Stimulated activated CD8-positive, alpha-beta memory T cell treated with anti-CD3 and anti-CD28 coated beads, Interleukin-7, amount 100 ng/mL, for 48 hours (primary cell): Measurements from ENCODE around the gene ARHGEF3.

ENCODE experiments used
- DNase-seq, 2 donors: peaks; one replicate each; pipeline ENCODE4 v3.0.0-alpha.2; 2020; ENCODE audit warnings: low read depth in 1 of 2; ENCODE audit errors: extremely low read depth in 1 of 2

The ARHGEF3 gene

GRCh38 chr3:56688191-56688590 lies 113.6 kb downstream of the ARHGEF3 start:
- no peak for DNase-seq

DNA sequence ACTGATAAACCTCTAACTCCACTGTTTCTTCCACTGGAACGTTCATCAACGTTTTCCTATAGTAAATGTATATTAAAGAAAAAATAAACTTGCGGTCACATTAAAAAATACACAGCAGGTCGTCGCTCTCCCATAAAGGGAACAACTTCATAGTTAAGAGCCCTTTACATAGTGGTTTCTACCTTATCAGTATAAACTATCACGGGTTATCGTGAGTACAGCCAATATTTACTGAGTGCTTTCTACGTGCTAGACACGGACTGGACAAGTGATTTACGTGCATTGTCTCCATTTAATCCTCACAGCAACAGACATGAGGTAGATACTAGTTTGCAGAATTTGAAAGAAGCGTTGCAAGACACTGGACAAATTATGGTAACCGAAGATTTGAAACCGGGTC lies 117.7 kb downstream of the ARHGEF3 start:
- DNase-seq: no peak

DNA sequence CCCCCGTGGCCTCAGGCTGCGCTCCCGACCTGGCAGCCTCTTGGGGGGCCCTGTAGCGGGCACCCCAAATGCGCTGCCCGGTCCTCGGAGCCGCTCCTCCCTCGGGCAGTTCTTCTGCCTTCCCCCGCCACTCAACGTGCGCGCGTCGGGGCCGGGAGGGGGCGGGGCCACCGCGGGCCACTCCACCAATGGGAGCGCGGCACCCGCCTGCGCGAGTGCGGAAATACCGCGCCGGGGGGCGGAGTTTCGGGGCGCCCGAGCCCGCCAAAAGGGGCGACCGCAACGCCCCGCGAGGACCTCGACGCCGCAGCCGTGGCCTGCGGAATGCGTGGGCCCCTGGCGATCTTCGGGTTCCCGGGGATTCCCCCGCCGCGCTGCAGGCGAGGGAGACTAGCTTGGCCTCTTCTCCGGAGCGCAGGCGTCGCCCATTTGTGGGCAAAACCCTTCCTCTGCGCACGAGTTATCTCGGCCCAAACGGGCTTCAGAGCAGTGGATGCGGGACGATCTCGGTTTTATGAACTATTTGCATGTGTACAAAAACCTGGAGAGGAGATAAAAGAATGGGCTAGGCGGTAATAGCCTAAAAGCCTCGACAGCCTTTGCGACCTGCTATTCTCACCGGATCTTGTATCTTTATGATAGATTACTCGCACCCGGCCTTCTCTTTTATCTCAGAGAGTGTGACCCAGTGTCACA lies 118.5 kb downstream of the ARHGEF3 start, which contains the start of gene TASOR:
Gene TASOR, minus strand, starts transcription at position 144 of the 696 bp plus-strand sequence. CDS start 259 bp downstream, outside the sequence.
- peak; percentile 66 to 76 for DNase-seq

DNA sequence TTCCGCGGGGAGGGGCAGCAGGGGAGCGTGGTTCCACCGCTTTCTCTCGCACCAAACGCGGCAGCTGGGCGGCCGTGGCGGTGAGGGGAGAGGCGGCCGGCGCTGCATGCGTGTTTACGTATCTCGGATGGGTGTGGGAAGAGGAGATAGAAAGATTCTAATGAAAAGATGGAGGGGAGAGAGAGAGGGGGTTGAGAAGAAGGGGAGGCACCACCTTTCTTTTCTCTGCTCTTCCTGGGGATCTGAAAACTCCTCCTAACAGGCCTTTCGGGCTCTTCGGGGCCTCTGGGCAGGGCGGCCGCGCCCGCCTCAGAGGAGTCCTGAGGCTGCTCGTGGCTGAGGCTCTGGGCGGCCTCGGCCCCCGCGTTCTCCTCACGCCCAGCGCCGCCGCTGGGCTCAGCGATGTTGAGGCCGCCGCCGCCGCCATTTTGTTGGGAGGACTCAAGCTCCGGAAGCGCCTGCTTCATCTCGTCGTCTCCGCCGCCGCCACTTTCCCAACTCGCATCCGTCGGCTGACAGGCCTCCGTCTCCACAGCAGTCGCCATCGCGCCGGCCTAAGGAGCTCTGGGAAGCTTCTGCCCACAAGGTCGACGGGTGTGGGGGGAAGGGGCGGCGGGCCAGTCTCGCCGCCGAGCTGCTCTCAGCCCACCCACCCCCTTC lies 119.2 kb downstream of the ARHGEF3 start:
- peak; percentile 60 to 64 for DNase-seq

DNA sequence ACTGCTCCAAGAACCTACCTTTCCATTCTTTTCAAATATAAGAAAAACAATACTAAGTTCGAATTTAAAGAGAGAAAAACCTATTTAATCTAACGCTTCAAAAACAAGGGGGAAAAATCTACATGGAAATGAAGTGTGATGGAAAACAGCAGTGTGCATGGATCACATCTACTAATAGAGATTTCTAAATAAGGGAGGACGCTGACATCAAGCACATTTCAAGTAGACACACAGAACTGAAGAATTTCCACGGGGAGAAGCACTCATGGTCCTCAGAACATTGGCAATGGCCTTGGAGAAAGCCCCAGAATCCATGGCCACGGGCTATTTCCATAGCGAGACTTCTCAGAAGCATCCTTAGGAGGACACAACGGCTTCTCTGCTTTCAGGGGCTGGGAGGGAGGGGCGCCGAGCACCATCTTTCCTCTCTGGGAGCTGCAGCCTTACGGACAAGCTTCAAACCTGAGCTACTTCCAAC lies 119.7 kb downstream of the ARHGEF3 start:
- DNase-seq: no peak

DNA sequence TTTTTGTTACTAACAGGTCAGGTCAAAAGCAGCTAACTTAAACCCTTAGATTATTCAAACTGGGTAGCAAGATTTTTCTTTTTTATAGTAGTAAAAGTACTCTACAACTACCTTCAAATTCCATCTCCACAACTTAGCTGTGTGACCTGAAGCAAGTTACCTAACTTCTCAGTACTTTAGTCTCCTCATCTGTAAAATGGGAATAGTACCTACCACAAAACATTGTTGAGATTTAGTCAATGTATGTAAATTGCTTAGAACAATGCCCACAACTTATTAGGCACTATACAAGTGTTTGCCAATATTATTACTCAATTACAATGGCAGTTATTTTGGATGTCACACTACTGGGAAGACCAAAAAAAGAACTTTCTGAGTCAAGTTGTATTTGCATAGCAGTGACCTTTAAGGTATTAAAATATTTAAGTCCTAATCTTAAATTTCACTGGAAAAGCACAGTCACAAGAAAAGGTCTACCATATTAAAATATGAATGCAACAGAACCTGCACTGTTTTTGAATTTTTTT lies 121.6 kb downstream of the ARHGEF3 start:
- DNase-seq: no peak
